H1 (cell line): ENCODE data around the gene C2orf42.

Experiments used
- CTCF ChIP-seq, 3 experiments: IDR thresholded peaks; 1 replicate in 2 of 3; 2 replicates in 1 of 3; pipeline versions ENCODE4 v1.5.1 to v1.6.1; 2011; ENCODE audit warnings: low read length in 3 of 3, mild to moderate bottlenecking in 3 of 3, inconsistent platforms in 2 of 3, low read depth in 1 of 3, moderate library complexity in 1 of 3; ENCODE audit not compliant: insufficient read depth in 1 of 3; ENCODE audit errors: control extremely low read depth in 1 of 3
- EZH2 ChIP-seq: fragments of 200-600 bp; sonication (generic); IDR thresholded peaks from 2 replicates; pipeline ENCODE4 v1.7.1; 2012; ENCODE audit warnings: low read depth, mild to moderate bottlenecking, moderate library complexity, low read length, inconsistent platforms; ENCODE audit not compliant: severe bottlenecking
- KDM1A ChIP-seq: fragments of 200-600, 300-600 bp; sonication (generic); IDR thresholded peaks from 2 replicates; pipeline ENCODE4 v1.7.1; 2016; ENCODE audit warnings: mild to moderate bottlenecking, low read length, borderline replicate concordance
- TF ChIP-seq, protein P1 (sequence below): IDR thresholded peaks from 2 replicates; pipeline ENCODE4 v1.6.1; 2012; ENCODE audit warnings: inconsistent platforms

DNA sequence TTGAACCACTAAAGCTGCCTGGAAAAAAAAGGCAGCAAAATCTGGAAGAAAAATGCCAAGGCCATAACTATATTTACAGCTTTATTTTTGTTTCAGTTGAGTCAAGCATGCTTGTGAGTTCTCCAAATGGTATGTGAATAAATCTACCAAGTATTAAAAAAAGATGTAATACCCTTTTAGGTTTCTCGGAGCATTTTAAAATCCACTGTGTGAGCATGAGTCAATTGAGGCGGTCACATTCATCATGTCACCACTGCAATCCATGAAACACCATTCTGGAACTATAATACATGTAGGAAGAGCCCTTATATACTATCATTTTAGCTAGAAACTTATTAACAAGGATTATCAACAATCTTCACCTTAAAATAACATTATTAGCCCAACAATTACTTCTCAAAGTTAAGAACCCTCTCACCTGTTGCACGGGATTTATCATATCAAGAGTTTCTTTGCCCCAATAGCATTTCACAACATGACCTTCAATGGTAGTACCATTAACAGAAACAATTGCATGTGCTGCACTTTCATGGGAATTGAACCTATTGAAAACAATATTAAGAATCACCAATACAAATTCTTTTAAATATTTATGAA lies 24.2 kb upstream of the C2orf42 start:
- TF ChIP-seq CTCF (IDR thresholded peaks at IDR 0.05; ENCODE audit: control extremely low read depth in 1 of 3, insufficient read depth in 1 of 3, low read depth in 1 of 3, low read length in 3 of 3) (no peak), EZH2 (no peak), KDM1A (no peak)
- TF ChIP-seq, protein P1, sequence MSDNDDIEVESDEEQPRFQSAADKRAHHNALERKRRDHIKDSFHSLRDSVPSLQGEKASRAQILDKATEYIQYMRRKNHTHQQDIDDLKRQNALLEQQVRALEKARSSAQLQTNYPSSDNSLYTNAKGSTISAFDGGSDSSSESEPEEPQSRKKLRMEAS: no peak
